ENCODE results near the gene CACNA1B.

CACNA1B gene

GRCh38 chr9:138044485-138045383 lies 167.2 kb downstream of the CACNA1B start:
- H3K27ac ChIP-seq = no peak overlapping the region
- H3K4me3 ChIP-seq (ENCODE audit: low read depth, low read length) = no peak overlapping the region
- DNase-seq = no peak
- H3K9me3 ChIP-seq (ENCODE audit: severe bottlenecking) = no peaks in the 10 kb centered on the region
- TF ChIP-seq CTCF (IDR thresholded peaks at IDR 0.05; ENCODE audit: low read depth, low read length) = no peak
- H3K36me3 ChIP-seq = peaks cover 6% of the 10 kb centered on the region
- H3K27me3 ChIP-seq (ENCODE audit: insufficient read depth, low read depth, severe bottlenecking) = no peaks in the 10 kb centered on the region

- no peaks in the 10 kb centered on the region for H3K9me3 ChIP-seq (ENCODE audit: severe bottlenecking)
- H3K36me3 ChIP-seq = peaks cover 6% of the 10 kb centered on the region
- no peak for TF ChIP-seq CTCF (IDR thresholded peaks at IDR 0.05; ENCODE audit: low read depth, low read length)
- DNase-seq = no peak
- H3K4me3 ChIP-seq (ENCODE audit: low read depth, low read length) = no peak overlapping the region
- no peak overlapping the region for H3K27ac ChIP-seq
- H3K27me3 ChIP-seq (ENCODE audit: insufficient read depth, low read depth, severe bottlenecking) = no peaks in the 10 kb centered on the region
Measured at GRCh38 chr9:138045541-138046490, 168.2 kb downstream of the CACNA1B start.

- Histone ChIP-seq H3K27me3 (ENCODE audit: insufficient read depth, low read depth, severe bottlenecking) (no peaks in the 10 kb centered on the region), H3K4me3 (ENCODE audit: low read depth, low read length) (no peak overlapping the region), H3K9me3 (ENCODE audit: severe bottlenecking) (no peaks in the 10 kb centered on the region), H3K27ac (no peak overlapping the region), H3K36me3 (peaks cover 6% of the 10 kb centered on the region)
- TF ChIP-seq CTCF (IDR thresholded peaks at IDR 0.05; ENCODE audit: low read depth, low read length) = no peak
- no peak for DNase-seq
Measured at GRCh38 chr9:138046641-138047301, 169.2 kb downstream of the CACNA1B start.

GRCh38 chr9:138047469-138048040 lies 170.0 kb downstream of the CACNA1B start:
- no peaks in the 10 kb centered on the region for H3K27me3 ChIP-seq (ENCODE audit: insufficient read depth, low read depth, severe bottlenecking)
- no peaks in the 10 kb centered on the region for H3K9me3 ChIP-seq (ENCODE audit: severe bottlenecking)
- H3K4me3 ChIP-seq (ENCODE audit: low read depth, low read length) = no peak overlapping the region
- no peak overlapping the region for H3K27ac ChIP-seq
- peaks cover 6% of the 10 kb centered on the region for H3K36me3 ChIP-seq
- TF ChIP-seq CTCF (IDR thresholded peaks at IDR 0.05; ENCODE audit: low read depth, low read length) = no peak
- DNase-seq = no peak

- Histone ChIP-seq H3K4me3 (ENCODE audit: low read depth, low read length) (no peak overlapping the region), H3K9me3 (ENCODE audit: severe bottlenecking) (no peaks in the 10 kb centered on the region), H3K27me3 (ENCODE audit: insufficient read depth, low read depth, severe bottlenecking) (no peaks in the 10 kb centered on the region), H3K36me3 (peaks cover 6% of the 10 kb centered on the region), H3K27ac (no peak overlapping the region)
- no peak for TF ChIP-seq CTCF (IDR thresholded peaks at IDR 0.05; ENCODE audit: low read depth, low read length)
- no peak for DNase-seq
Measured at GRCh38 chr9:138048184-138048583, 170.6 kb downstream of the CACNA1B start.
